ENCODE results near the gene PTPRJ.

Gene PTPRJ

GRCh38 chr11:48148749-48149148 is 168.4 kb downstream of the PTPRJ start:
- peaks cover 10% of the 10 kb centered on the region for H3K36me3 ChIP-seq (ENCODE audit: control insufficient read depth, insufficient read depth, low read length)

GRCh38 chr11:48150213-48150612 is 169.9 kb downstream of the PTPRJ start:
- Histone ChIP-seq H3K4me1 (ENCODE audit: control insufficient read depth, insufficient read depth, low read length) (no peaks in the 10 kb centered on the region), H3K27ac (ENCODE audit: low read depth, low read length) (no peak overlapping the region), H3K36me3 (ENCODE audit: control insufficient read depth, insufficient read depth, low read length) (peaks cover 8% of the 10 kb centered on the region), H3K27me3 (ENCODE audit: control insufficient read depth, insufficient read depth, low read length) (no peaks in the 10 kb centered on the region), H3K9ac (ENCODE audit: low read length) (no peak overlapping the region), H3K4me3 (ENCODE audit: low read length) (no peak overlapping the region)

More at GRCh38 chr11:48148749-48149148, 168.4 kb downstream of the PTPRJ start:
- Histone ChIP-seq H3K4me1 (ENCODE audit: control insufficient read depth, insufficient read depth, low read length) (no peaks in the 10 kb centered on the region), H3K9ac (ENCODE audit: low read length) (no peak overlapping the region), H3K27ac (ENCODE audit: low read depth, low read length) (no peak overlapping the region), H3K27me3 (ENCODE audit: control insufficient read depth, insufficient read depth, low read length) (no peaks in the 10 kb centered on the region), H3K4me3 (ENCODE audit: low read length) (no peak overlapping the region)

DNA sequence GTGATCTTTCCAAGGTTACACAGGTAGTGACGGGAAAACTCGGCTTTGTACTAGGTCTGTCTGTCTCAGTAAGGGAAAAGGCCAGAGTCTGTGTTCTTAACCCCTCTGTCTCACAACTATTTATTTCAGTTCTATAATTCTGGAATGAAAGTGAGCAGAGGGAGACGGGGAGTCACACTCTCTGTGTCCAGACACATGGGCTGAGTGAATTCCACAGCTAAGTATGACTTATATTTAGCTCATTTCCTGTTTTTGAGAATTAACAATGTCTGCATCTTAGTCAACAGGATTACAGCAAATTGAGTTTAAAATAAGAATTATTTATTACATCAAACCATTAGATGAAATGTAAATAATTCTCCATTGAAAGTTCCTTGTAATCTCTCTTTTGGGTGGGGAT is 173.8 kb downstream of the PTPRJ start:
- no peak overlapping the region for H3K27ac ChIP-seq (ENCODE audit: low read depth, low read length)
- H3K36me3 ChIP-seq (ENCODE audit: control insufficient read depth, insufficient read depth, low read length): peaks cover 8% of the 10 kb centered on the region
- no peak overlapping the region for H3K9ac ChIP-seq (ENCODE audit: low read length)
- H3K4me3 ChIP-seq (ENCODE audit: low read length): no peak overlapping the region
- no peaks in the 10 kb centered on the region for H3K4me1 ChIP-seq (ENCODE audit: control insufficient read depth, insufficient read depth, low read length)
- H3K27me3 ChIP-seq (ENCODE audit: control insufficient read depth, insufficient read depth, low read length): no peaks in the 10 kb centered on the region

- no peaks in the 10 kb centered on the region for H3K4me1 ChIP-seq (ENCODE audit: control insufficient read depth, insufficient read depth, low read length)
- H3K27me3 ChIP-seq (ENCODE audit: control insufficient read depth, insufficient read depth, low read length): no peaks in the 10 kb centered on the region
- no peak overlapping the region for H3K4me3 ChIP-seq (ENCODE audit: low read length)
- H3K9ac ChIP-seq (ENCODE audit: low read length): no peak overlapping the region
- peaks cover 5% of the 10 kb centered on the region for H3K36me3 ChIP-seq (ENCODE audit: control insufficient read depth, insufficient read depth, low read length)
- H3K27ac ChIP-seq (ENCODE audit: low read depth, low read length): no peak overlapping the region
Measured at GRCh38 chr11:48161951-48162884, 181.9 kb downstream of the PTPRJ start.

GRCh38 chr11:48162885-48163268 is 182.5 kb downstream of the PTPRJ start:
- Histone ChIP-seq H3K36me3 (ENCODE audit: control insufficient read depth, insufficient read depth, low read length) (peaks cover 3% of the 10 kb centered on the region), H3K27me3 (ENCODE audit: control insufficient read depth, insufficient read depth, low read length) (no peaks in the 10 kb centered on the region), H3K4me3 (ENCODE audit: low read length) (no peak overlapping the region), H3K9ac (ENCODE audit: low read length) (no peak overlapping the region), H3K27ac (ENCODE audit: low read depth, low read length) (no peak overlapping the region), H3K4me1 (ENCODE audit: control insufficient read depth, insufficient read depth, low read length) (no peaks in the 10 kb centered on the region)

GRCh38 chr11:48163360-48164100 is 183.2 kb downstream of the PTPRJ start:
- H3K27ac ChIP-seq (ENCODE audit: low read depth, low read length): no peak overlapping the region
- H3K9ac ChIP-seq (ENCODE audit: low read length): no peak overlapping the region
- H3K4me3 ChIP-seq (ENCODE audit: low read length): no peak overlapping the region
- H3K27me3 ChIP-seq (ENCODE audit: control insufficient read depth, insufficient read depth, low read length): no peaks in the 10 kb centered on the region
- peaks cover 3% of the 10 kb centered on the region for H3K36me3 ChIP-seq (ENCODE audit: control insufficient read depth, insufficient read depth, low read length)
- no peaks in the 10 kb centered on the region for H3K4me1 ChIP-seq (ENCODE audit: control insufficient read depth, insufficient read depth, low read length)

- no peak overlapping the region for H3K27ac ChIP-seq (ENCODE audit: low read depth, low read length)
Measured at GRCh38 chr11:48164836-48165235, 184.5 kb downstream of the PTPRJ start.

GRCh38 chr11:48165426-48165825 is 185.1 kb downstream of the PTPRJ start:
- Histone ChIP-seq H3K4me1 (ENCODE audit: control insufficient read depth, insufficient read depth, low read length) (peaks cover 2% of the 10 kb centered on the region), H3K9ac (ENCODE audit: low read length) (no peak overlapping the region), H3K36me3 (ENCODE audit: control insufficient read depth, insufficient read depth, low read length) (peaks cover 3% of the 10 kb centered on the region), H3K27me3 (ENCODE audit: control insufficient read depth, insufficient read depth, low read length) (no peaks in the 10 kb centered on the region), H3K4me3 (ENCODE audit: low read length) (no peak overlapping the region), H3K27ac (ENCODE audit: low read depth, low read length) (no peak overlapping the region)

More at GRCh38 chr11:48164836-48165235, 184.5 kb downstream of the PTPRJ start:
- peaks cover 3% of the 10 kb centered on the region for H3K36me3 ChIP-seq (ENCODE audit: control insufficient read depth, insufficient read depth, low read length)
- H3K9ac ChIP-seq (ENCODE audit: low read length): no peak overlapping the region
- H3K4me3 ChIP-seq (ENCODE audit: low read length): no peak overlapping the region
- H3K4me1 ChIP-seq (ENCODE audit: control insufficient read depth, insufficient read depth, low read length): no peaks in the 10 kb centered on the region
- H3K27me3 ChIP-seq (ENCODE audit: control insufficient read depth, insufficient read depth, low read length): no peaks in the 10 kb centered on the region

DNA sequence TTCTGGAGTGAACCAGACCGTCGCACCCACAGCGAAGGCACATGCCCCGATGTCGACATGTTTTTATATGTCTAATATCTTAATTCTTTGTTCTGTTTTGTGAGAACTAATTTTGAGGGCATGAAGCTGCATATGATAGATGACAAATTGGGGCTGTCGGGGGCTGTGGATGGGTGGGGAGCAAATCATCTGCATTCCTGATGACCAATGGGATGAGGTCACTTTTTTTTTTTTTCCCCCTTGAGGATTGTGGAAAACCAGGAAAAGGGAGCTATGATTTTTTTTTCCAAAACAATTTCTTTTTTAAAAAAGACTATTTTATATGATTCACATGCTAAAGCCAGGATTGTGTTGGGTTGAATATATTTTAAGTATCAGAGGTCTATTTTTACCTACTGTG is 187.0 kb downstream of the PTPRJ start:
- Histone ChIP-seq H3K4me1 (ENCODE audit: control insufficient read depth, insufficient read depth, low read length) (peaks cover 2% of the 10 kb centered on the region), H3K36me3 (ENCODE audit: control insufficient read depth, insufficient read depth, low read length) (peaks cover 3% of the 10 kb centered on the region), H3K9ac (ENCODE audit: low read length) (no peak overlapping the region), H3K27me3 (ENCODE audit: control insufficient read depth, insufficient read depth, low read length) (no peaks in the 10 kb centered on the region), H3K27ac (ENCODE audit: low read depth, low read length) (no peak overlapping the region), H3K4me3 (ENCODE audit: low read length) (no peak overlapping the region)

- Histone ChIP-seq H3K4me3 (ENCODE audit: low read length) (no peak overlapping the region), H3K27me3 (ENCODE audit: control insufficient read depth, insufficient read depth, low read length) (no peaks in the 10 kb centered on the region), H3K27ac (ENCODE audit: low read depth, low read length) (no peak overlapping the region), H3K9ac (ENCODE audit: low read length) (no peak overlapping the region), H3K36me3 (ENCODE audit: control insufficient read depth, insufficient read depth, low read length) (peaks cover 3% of the 10 kb centered on the region), H3K4me1 (ENCODE audit: control insufficient read depth, insufficient read depth, low read length) (peaks cover 2% of the 10 kb centered on the region)
Measured at GRCh38 chr11:48168815-48169214, 188.5 kb downstream of the PTPRJ start.

DNA sequence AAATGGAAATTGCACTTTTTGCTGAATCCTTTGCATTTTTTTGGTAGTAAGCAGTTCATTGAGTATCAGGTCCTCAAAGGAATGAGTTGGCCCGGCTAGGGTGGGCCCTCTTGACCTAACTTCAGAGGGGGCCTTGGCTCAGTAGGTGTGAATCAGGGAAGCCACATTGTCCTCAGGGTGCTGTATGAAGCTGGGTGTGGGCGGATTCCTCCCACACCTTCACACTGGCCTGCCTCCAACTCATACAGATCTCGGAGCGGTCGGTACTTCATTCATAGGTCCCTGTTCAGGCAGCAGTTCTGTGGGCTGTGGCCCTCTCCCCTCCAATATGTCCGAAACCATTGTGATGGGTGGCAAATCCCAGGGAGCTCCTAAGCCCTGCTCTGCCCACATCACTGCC is 188.9 kb downstream of the PTPRJ start:
- no peak overlapping the region for H3K27ac ChIP-seq (ENCODE audit: low read depth, low read length)
- H3K4me3 ChIP-seq (ENCODE audit: low read length): no peak overlapping the region
- peaks cover 2% of the 10 kb centered on the region for H3K4me1 ChIP-seq (ENCODE audit: control insufficient read depth, insufficient read depth, low read length)
- H3K9ac ChIP-seq (ENCODE audit: low read length): no peak overlapping the region
- no peaks in the 10 kb centered on the region for H3K27me3 ChIP-seq (ENCODE audit: control insufficient read depth, insufficient read depth, low read length)
- H3K36me3 ChIP-seq (ENCODE audit: control insufficient read depth, insufficient read depth, low read length): no peaks in the 10 kb centered on the region

- Histone ChIP-seq H3K4me1 (ENCODE audit: control insufficient read depth, insufficient read depth, low read length) (peaks cover 2% of the 10 kb centered on the region), H3K27me3 (ENCODE audit: control insufficient read depth, insufficient read depth, low read length) (no peaks in the 10 kb centered on the region), H3K4me3 (ENCODE audit: low read length) (no peak overlapping the region), H3K9ac (ENCODE audit: low read length) (no peak overlapping the region), H3K36me3 (ENCODE audit: control insufficient read depth, insufficient read depth, low read length) (no peaks in the 10 kb centered on the region), H3K27ac (ENCODE audit: low read depth, low read length) (no peak overlapping the region)
Measured at GRCh38 chr11:48169717-48170116, 189.4 kb downstream of the PTPRJ start.
